Endometrium (tissue), 2 donors: ENCODE results near the gene SLC6A11.

Source experiments
- FAIRE-seq: peaks from 2 replicates; lab custom pipeline; 2012; peaks lifted over from hg19 to GRCh38; lab: Jason Lieb, UNC
- donor health status: control.
- donor health status: control.

Gene SLC6A11

DNA sequence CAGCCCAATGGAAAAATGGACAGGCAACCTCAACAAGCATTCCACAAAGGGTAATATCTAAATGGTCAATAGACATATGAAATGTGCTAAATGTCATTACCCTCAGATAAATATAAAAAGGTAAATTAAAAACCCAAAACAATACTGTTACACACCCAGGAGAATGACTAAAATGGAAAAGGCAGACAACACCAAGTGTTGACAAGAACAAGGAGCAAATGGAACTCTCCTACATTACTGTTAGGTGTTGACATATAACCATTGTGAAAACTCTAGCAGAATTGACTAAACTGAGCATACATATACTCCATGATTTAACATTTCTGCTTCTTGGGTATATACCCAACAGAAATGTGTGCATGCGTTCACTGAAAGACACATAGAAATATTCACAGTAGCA lies 25.3 kb upstream of the SLC6A11 start:
- FAIRE-seq = no peak

DNA sequence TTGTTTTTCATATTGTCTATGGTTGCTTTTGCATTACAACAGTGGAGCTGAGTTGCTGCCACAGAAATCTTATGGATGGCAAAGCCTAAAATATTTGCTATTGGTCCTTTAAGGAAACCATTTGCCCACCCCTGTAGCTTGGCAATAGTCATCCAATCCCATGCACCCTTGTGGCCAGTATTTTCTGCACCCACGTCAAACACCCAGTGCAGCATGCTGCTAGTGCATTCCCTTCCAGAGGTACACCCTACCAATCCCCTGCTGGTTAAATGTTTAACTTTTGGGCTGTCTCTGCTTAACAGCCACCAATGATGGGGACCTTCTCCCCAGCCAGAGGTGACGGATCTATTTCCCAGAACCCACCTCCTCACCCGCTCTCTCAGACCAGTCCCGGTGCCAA lies 23.8 kb upstream of the SLC6A11 start:
- FAIRE-seq = no peak

DNA sequence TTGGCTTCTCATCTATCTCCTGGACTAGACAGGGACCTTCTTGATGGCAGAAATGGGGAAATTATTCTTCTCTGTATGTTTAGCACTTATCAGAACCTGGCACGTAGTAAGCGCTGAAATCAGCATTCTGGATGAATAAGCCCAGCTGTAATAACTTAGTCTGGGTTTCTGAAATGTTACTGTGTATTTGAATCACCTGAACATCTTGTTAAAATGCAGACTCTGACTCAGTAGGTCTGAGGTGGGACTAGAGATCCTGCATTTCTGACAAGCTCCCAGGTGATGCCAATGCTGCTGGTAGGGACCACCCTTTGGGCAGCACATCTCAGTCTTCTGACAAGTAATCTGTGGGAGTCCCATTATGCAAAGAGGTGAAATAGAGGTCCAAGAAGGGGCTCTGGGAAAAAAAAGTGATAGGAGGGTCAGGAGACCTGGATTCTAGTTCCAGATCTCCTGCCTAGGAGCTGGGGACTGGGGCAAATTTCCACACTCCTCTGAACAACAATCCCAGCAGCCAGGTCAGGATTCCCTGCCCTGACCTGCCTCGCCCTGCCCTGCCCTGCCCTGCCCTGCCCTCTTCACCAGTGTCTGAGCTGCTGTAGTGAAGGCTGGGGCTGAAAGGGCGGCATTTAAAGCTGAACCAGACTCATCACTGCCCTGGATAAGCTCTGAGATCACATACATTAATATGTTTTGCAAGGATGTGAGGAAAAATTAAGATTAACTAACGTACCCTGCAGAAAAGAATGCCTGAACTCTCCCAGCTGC lies 17.2 kb upstream of the SLC6A11 start:
- FAIRE-seq = no peak

- no peak for FAIRE-seq
These were observed 11.8 kb upstream of the SLC6A11 start for GRCh38 chr3:10804183-10804648.

DNA sequence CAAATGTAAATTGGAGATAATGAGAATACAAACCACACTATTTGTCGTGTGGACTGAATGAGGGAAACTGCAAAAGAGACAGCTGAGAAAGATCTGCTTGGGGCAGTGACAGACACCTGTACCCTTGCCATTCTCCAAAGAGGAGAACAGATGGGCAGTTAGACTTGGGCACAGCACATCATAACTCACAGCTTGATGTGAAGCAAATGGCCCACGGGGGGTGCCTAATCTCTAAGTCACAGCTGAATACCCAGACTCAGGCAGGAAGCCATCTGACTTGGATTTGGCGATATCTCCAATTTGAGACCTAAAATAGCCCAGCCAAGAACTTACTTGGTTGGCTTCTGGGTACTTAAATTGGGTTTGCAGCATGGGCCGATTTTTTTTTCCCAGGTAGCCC lies 10.0 kb upstream of the SLC6A11 start:
- FAIRE-seq = no peak

DNA sequence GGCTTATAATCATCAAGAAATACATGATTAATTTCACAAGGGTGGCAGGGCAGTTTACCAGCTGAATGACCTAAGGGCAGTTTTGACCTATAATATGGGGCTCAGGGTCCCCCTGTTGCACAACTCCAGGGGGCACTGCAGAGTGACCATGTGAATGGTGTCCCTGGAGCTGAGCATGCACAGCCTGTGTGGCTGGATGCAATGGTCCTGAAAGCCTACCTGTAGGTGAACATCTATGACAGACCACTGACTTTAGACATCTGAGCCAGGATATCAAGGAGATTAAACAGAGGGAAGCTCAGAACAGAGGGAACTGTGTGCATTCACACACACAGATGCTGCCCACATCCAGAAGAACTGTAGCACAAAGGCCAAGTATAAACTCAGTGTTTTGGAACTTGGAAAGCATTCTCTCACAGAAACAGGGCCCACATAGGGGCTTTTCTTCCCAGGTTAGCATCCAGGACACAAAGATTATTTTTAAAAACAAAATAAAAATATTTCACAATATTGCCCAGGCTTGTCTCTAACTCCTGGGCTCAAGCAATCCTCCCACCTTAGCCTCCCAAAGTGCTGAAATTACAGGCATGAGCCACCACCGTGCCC lies 7.8 kb upstream of the SLC6A11 start:
- no peak for FAIRE-seq

- no peak for FAIRE-seq
These were observed 7.1 kb upstream of the SLC6A11 start for GRCh38 chr3:10808974-10809373.

GRCh38 chr3:10810376-10810775 lies 5.7 kb upstream of the SLC6A11 start:
- no peak for FAIRE-seq

- no peak for FAIRE-seq
These were observed 2.6 kb upstream of the SLC6A11 start for GRCh38 chr3:10813425-10813824.

DNA sequence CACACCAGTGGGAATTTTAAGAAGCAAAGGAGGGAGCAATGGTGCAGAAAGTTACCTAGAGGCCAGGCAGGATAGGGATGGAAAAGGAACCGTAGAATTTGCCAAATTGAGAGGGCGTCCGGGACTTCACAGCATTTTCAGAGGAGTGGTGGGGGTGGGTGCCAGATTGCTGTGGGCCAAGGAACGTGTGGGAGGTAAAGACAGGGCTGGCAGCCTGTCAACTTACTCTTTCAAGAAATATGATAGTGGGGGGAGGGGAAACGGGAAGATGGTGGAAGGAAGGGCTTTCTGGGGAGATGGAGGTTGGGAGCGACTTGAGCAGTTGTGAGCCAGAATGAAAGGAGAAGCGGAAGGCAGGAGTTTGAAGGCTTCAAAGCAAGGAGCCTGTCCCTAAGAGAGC lies 1.4 kb upstream of the SLC6A11 start:
- no peak for FAIRE-seq

GRCh38 chr3:10815487-10815886 lies 541 bp upstream of the SLC6A11 start:
- FAIRE-seq = no peak

GRCh38 chr3:10816863-10817253 lies 830 bp downstream of the SLC6A11 start:
- no peak for FAIRE-seq

DNA sequence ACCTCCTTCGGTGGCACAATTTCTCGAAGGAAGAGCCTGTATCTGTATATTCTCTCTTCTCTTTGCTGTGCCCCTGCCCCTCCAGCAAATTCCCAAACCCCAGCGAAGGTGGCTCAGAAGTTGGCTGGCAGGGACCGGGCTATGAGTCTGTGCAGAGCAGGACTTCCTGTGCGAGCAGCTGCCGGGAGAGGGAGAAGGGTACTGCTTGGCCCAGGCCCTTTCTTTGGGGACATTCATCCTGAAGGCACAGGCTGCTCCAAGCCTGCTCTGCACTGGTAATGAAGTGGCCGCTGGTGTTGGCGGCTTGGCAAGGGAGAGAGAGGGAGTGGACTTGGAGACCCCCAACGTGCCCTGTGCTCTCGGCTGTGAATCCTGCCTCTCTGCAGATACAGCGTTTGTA lies 1.5 kb downstream of the SLC6A11 start:
- FAIRE-seq = no peak

GRCh38 chr3:10822055-10822454 lies 6.0 kb downstream of the SLC6A11 start:
- no peak for FAIRE-seq

- FAIRE-seq = no peak
These were observed 6.9 kb downstream of the SLC6A11 start for GRCh38 chr3:10822708-10823515.

DNA sequence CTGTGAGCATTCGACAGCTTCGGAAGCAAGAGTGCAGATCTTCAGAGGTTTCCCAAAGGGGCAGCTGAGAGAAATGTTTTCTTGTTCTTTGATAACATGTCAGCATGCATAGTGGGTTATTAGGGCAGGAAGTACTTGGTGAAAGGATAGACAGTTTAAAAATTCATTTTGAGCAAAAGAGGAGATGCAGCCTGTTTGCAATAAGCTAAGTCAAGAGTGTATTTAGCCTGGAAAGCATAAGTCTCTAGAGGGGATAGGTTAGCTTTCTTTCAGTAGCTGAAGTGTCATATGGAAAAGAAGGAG lies 7.4 kb downstream of the SLC6A11 start:
- no peak for FAIRE-seq

GRCh38 chr3:10824468-10824867 lies 8.4 kb downstream of the SLC6A11 start:
- no peak for FAIRE-seq

DNA sequence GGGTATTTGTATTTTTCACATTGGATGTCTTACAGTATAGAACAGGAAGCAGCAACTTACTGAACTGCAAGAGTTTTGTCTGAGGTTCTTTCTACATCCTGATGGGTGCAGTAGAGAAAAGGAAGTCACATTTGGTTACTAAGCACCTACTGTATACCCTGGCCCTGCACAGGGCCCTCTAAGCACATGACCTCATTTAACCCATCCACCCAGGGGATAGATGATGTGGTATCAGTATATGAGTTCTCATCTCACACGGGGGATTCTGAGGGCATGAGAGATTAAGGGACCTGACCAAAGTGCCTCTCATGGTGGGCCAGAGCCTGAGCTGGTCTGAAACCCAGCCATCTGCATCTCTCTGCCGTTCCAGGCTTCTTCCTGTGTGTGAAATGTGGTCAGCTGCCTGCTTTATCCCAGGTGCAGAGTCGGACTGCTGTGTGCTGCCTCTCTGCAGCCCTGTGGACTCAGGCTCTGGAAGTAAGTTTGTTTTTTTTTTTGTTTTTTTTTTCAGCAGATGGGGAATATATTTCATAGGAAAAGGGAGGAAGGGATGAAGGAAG lies 17.9 kb downstream of the SLC6A11 start:
- FAIRE-seq = no peak

GRCh38 chr3:10834951-10835350 lies 18.9 kb downstream of the SLC6A11 start:
- FAIRE-seq = no peak

GRCh38 chr3:10835406-10835805 lies 19.4 kb downstream of the SLC6A11 start:
- FAIRE-seq = no peak

DNA sequence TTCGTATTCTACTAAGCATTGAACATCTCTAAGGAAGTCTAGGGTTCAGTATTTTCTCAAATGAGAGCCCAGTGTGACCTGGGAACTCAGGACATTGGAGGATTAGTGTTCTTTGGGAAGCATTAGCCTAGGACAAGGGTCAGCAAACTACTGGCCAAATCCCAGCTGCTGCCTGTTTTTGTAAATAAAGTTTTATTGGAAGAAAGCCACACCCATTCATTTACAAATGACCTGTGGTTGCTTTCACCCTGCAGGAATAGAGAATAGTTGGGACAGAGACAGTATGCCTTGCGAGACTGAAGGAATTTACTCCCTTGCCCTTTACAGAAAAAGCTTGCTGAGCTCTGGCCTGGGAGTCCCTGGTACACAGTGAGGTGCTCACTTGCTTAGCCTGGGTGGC lies 20.6 kb downstream of the SLC6A11 start:
- no peak for FAIRE-seq

DNA sequence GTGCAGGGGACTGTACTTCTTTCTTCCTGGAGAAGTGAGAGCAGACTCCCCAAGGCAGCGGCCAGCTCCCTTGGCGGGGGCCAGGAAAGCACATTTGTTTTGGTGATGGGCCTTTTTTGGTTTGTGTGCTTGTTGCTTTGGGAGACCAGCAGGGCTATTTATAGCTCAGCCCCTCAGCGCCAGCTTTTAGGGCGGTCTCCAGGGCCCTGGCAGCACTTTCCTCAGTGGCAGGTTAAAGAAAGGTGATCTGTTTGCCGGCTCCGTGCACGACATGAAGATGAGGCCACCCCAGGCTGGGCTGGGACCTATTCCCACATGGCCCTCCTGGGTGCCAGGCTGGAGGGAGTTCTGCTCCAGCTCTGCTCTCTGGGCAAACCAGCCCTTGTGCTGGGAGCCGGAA lies 21.8 kb downstream of the SLC6A11 start:
- no peak for FAIRE-seq

DNA sequence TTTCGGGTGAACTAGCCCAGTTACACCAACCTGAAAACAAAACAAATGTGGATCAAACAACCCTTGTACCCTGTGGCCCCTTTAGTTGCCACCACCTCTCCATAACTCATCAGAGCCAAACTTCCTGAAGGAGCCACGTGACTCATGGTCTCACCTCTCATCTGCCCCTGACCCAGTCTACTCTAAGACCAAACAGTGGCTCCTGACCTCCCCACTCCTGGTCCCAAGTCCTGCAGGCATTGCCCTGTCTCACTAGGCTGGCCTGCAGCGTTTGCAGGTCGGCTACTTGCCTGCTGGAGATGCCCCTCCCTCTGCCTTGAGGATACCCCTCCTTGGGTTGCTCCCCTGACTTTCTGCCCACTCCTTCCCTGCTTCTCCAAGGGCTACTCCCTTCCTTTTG lies 23.1 kb downstream of the SLC6A11 start:
- FAIRE-seq = no peak
